ENCODE data around the gene KLK15. TPM values are rescaled to one million over a fixed set of nuclear protein-coding genes. Genes with fewer than 3 reads are reported as not detected.

Gene KLK15
- total RNA-seq, 1 donor from 2014 or later: not detected

GRCh38 chr19:50876456-50876855 is 43.1 kb upstream of the KLK15 start:
- intact Hi-C loops (cut with DNase I): no loop called here
- DNase-seq (ENCODE audit: low spot score in 2 of 2): no peak
- no peak for TF ChIP-seq CTCF (IDR thresholded peaks at IDR 0.05)
- Histone ChIP-seq H3K4me1 (no peaks in the 10 kb centered on the region), H3K4me3 (no peak overlapping the region), H3K9me3 (no peaks in the 10 kb centered on the region), H3K27me3 (no peaks in the 10 kb centered on the region), H3K36me3 (no peaks in the 10 kb centered on the region), H3K27ac (no peak overlapping the region)

GRCh38 chr19:50875795-50876422 is 42.5 kb upstream of the KLK15 start:
- no peak for DNase-seq (ENCODE audit: low spot score in 2 of 2)
- Histone ChIP-seq H3K9me3 (no peaks in the 10 kb centered on the region), H3K27me3 (no peaks in the 10 kb centered on the region), H3K27ac (no peak overlapping the region), H3K4me3 (no peak overlapping the region), H3K4me1 (no peaks in the 10 kb centered on the region), H3K36me3 (no peaks in the 10 kb centered on the region)
- intact Hi-C loops (cut with DNase I): no loop called here
- TF ChIP-seq CTCF (IDR thresholded peaks at IDR 0.05): no peak

- no peak overlapping the region for H3K4me3 ChIP-seq
- no peak for TF ChIP-seq CTCF (IDR thresholded peaks at IDR 0.05)
- H3K9me3 ChIP-seq: no peaks in the 10 kb centered on the region
- intact Hi-C loops (cut with DNase I): no loop called here
- H3K27me3 ChIP-seq: no peaks in the 10 kb centered on the region
- DNase-seq (ENCODE audit: low spot score in 2 of 2): no peak
- no peaks in the 10 kb centered on the region for H3K36me3 ChIP-seq
- no peak overlapping the region for H3K27ac ChIP-seq
- H3K4me1 ChIP-seq: no peaks in the 10 kb centered on the region
These were observed 40.8 kb upstream of the KLK15 start for GRCh38 chr19:50874211-50874610.

GRCh38 chr19:50873056-50873455 is 39.7 kb upstream of the KLK15 start, which contains the start of gene KLK2:
KLK2 (plus strand) TSS chr19:50873439; CDS start chr19:50873474, 35 bp downstream.
- H3K36me3 ChIP-seq: no peaks in the 10 kb centered on the region
- H3K27me3 ChIP-seq: no peaks in the 10 kb centered on the region
- intact Hi-C loops (cut with DNase I): no loop called here
- no peak within 1 kb of the TSS for H3K27ac ChIP-seq
- DNase-seq (ENCODE audit: low spot score in 2 of 2): no peak
- no peaks in the 10 kb centered on the region for H3K4me1 ChIP-seq
- no peak within 1 kb of the TSS for H3K4me3 ChIP-seq
- TF ChIP-seq CTCF (IDR thresholded peaks at IDR 0.05): no peak
- H3K9me3 ChIP-seq: no peaks in the 10 kb centered on the region

- no peak overlapping the region for H3K4me3 ChIP-seq
- no peaks in the 10 kb centered on the region for H3K27me3 ChIP-seq
- no peaks in the 10 kb centered on the region for H3K36me3 ChIP-seq
- H3K27ac ChIP-seq: no peak overlapping the region
- intact Hi-C loops (cut with DNase I): no loop called here
- DNase-seq (ENCODE audit: low spot score in 2 of 2): no peak
- no peaks in the 10 kb centered on the region for H3K4me1 ChIP-seq
- TF ChIP-seq CTCF (IDR thresholded peaks at IDR 0.05): no peak
- H3K9me3 ChIP-seq: no peaks in the 10 kb centered on the region
These were observed 37.2 kb upstream of the KLK15 start for GRCh38 chr19:50870417-50871089.
